Erythroblast (primary cell): ENCODE data around the gene IFT122.
"Not testable (repeated sequence)": the region's sequence is repeated elsewhere in the genome, so short reads cannot be mapped to it uniquely, and the experiment has no call there.

Experiments used
- DNase-seq, 2 experiments: peaks; one replicate each; lab custom pipeline; 2025; lab: John Stamatoyannopoulos, UW
- GATA1 ChIP-seq: IDR thresholded peaks from 2 replicates; pipeline ENCODE4 v1.6.1; 2011; ENCODE audit warnings: low read depth, mild to moderate bottlenecking, control low read depth, low read length, moderate library complexity
- POLR2A ChIP-seq: IDR thresholded peaks from 2 replicates; pipeline ENCODE4 v1.6.1; 2011; ENCODE audit warnings: mild to moderate bottlenecking, low read length

The IFT122 gene

GRCh38 chr3:129439817-129440617 lies at the start of gene IFT122, which contains the start of gene MBD4:
Gene IFT122 (plus strand): TSS chr3:129440224. CDS start chr3:129440331, 107 bp downstream.
Gene MBD4 (minus strand): TSS chr3:129439948. CDS start chr3:129439833, 115 bp downstream.
- peak; percentile 99 to 100 for DNase-seq
- TF ChIP-seq POLR2A (peak; percentile 99), GATA1 (no peak)

GRCh38 chr3:129391583-129391982 lies 48.4 kb upstream of the IFT122 start:
- DNase-seq: not testable (repeated sequence)

GRCh38 chr3:129392106-129392887 lies 47.7 kb upstream of the IFT122 start:
- not testable (repeated sequence) for DNase-seq

- TF ChIP-seq GATA1: no peak
- TF ChIP-seq POLR2A: no peak
Observed at GRCh38 chr3:129393271-129393670, 46.8 kb upstream of the IFT122 start.

GRCh38 chr3:129393760-129394564 lies 46.1 kb upstream of the IFT122 start:
- DNase-seq: not testable (repeated sequence)

More at GRCh38 chr3:129393271-129393670, 46.8 kb upstream of the IFT122 start:
- no peak for DNase-seq

- DNase-seq: peak; percentile 66 to 67
- TF ChIP-seq POLR2A (no peak), GATA1 (no peak)
Observed at GRCh38 chr3:129398803-129399144, 41.2 kb upstream of the IFT122 start.

GRCh38 chr3:129399145-129399894 lies 40.7 kb upstream of the IFT122 start:
- TF ChIP-seq GATA1 (no peak), POLR2A (no peak)
- DNase-seq: peak; percentile 94 to 95

GRCh38 chr3:129399895-129400357 lies 40.1 kb upstream of the IFT122 start:
- peak in 1 of 2 experiments; percentile 74 for DNase-seq
- TF ChIP-seq POLR2A (peak; percentile 72), GATA1 (no peak)

- TF ChIP-seq GATA1 (no peak), POLR2A (no peak)
Observed at GRCh38 chr3:129402210-129402609, 37.8 kb upstream of the IFT122 start.

GRCh38 chr3:129402616-129403015 lies 37.4 kb upstream of the IFT122 start:
- no peak for DNase-seq
- TF ChIP-seq GATA1: no peak
- no peak for TF ChIP-seq POLR2A

More at GRCh38 chr3:129402210-129402609, 37.8 kb upstream of the IFT122 start:
- DNase-seq: no peak

- no peak for TF ChIP-seq GATA1
- no peak for TF ChIP-seq POLR2A
- DNase-seq: no peak
Observed at GRCh38 chr3:129403450-129403849, 36.6 kb upstream of the IFT122 start.

GRCh38 chr3:129404130-129404529 lies 35.9 kb upstream of the IFT122 start:
- DNase-seq: no peak
- TF ChIP-seq POLR2A (no peak), GATA1 (no peak)

GRCh38 chr3:129404610-129405009 lies 35.4 kb upstream of the IFT122 start:
- DNase-seq: no peak

GRCh38 chr3:129409541-129409940 lies 30.5 kb upstream of the IFT122 start:
- no peak for DNase-seq
- TF ChIP-seq POLR2A (no peak), GATA1 (no peak)

More at GRCh38 chr3:129404610-129405009, 35.4 kb upstream of the IFT122 start:
- TF ChIP-seq GATA1 (no peak), POLR2A (no peak)
